HG02798 (cell line): ENCODE measurements around the gene MSANTD1.
"Not testable (repeated sequence)": the region's sequence is repeated elsewhere in the genome, so short reads cannot be mapped to it uniquely, and the experiment has no call there.

Experiments
- ATAC-seq: cut with Tn5 transposase; IDR thresholded peaks from one replicate; pipeline ENCODE4 v1.9.1; 2021; ENCODE audit warnings: mild to moderate bottlenecking; ENCODE audit not compliant: unreplicated experiment, poor library complexity

Gene MSANTD1

DNA sequence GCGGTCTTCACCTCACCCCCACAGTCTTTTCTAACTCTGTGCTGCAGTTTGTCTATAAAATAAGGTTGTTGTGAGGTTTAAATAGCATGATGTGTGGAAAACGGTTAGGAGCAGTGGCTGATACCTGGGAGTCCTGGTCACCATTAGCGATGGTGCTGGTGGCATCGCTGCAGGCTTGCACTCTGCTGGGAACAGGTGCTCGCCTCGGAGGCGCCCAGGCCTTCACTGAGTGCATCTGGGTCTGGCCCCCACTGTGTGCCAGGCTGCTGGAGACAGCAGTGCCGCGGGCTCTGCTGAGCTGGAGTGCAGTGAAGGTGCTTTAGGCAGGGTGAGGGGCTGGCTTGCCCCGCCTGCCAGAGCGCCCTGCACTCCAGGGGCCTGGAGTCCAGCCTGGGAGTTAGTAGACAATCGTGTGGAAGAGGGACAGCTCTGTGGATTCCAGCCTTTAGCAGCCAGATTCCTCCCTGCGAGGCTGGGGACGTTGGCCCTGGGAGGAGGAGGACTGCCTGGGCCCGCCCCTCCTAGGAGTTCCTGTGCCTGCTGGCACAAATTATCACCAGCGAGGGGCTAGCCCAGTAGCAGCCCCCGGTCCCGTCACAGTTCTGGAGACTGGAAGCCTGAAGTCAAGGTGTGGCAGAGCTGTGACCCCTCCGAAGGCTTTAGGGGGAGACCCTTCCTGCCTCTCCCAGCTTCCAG lies 51.2 kb downstream of the MSANTD1 start:
- ATAC-seq = no peak

DNA sequence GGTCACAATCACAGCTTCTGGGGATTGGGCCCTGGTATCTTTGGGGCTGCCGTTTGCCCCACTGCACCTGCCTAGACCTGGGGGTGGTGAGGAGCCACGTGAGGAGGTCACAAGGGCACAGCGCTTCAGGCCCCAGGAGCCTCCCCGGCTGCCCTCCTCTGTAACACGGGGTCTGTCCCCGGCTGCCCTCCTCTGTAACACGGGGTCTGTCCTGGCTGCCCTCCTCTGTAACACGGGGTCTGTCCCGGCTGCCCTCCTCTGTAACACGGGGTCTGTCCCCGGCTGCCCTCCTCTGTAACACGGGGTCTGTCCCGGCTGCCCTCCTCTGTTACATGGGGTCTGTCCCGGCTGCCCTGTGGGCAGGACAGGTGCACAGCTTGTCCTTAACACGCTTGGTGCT lies 51.9 kb downstream of the MSANTD1 start:
- ATAC-seq = not testable (repeated sequence)

DNA sequence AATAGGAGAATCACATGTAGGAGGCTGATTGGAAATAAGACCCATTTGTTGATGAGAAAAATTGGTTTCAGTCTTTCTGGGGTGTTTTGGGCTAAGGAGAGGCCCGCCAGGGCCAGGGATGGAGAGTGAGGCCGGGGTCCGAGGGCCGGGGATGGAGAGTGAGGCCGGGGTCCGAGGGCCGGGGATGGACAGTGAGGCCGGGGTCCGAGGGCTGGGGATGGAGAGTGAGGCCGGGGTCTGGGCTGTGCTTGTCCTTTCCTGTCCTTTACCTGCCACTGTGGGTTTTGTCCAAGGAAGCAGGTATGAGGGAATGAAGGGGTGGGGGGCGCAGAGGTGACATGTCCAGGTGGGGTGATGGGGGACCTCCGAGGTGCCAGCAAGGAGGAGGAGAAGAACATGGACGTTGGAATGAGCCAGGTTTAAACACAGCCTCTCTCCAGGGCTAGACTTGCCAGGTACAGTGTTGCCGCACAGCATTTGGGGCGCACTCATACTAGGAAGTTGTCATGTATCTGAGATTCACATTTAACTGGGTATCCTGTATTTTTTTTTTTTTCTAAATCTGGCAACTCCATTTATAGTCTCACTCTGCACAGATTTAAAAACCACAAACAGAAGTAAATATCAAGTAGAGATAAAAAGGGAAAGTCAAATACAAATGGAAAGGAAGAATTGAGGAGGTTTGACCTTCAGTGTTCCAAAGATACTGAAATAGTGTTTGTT lies 52.7 kb downstream of the MSANTD1 start:
- no peak for ATAC-seq

DNA sequence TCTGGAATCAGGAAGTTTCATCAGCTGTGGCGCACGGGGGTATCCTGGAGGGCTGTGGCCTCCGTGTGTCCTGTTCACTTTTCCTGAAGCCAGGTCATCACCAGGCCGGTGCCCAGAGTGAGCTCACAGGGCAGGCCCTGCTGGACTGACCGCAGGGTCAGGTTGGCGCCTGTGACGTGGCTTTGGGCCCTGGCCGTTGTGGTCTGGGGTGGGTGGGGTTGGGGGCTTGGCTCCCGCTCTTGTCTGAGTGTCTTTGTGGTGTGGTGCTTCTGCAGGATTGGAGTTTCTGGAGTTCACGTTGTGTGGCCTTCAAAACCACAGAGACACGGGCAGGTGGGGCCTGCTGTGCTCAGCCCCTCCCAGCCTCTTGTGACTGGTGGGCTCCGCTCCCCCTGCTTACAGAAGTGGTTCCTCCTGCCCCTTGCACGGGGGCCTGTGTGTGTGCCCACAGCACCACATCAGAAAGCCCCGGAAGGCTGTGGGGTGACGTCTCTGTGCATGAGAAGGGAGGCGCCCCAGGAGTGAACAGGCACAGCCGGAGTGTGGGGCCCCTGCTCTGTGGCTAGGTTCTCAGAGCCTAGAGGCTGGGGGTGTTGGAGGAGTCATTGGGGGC lies 53.3 kb downstream of the MSANTD1 start:
- ATAC-seq = peak; percentile 37

GRCh38 chr4:3302786-3303564 lies 54.0 kb downstream of the MSANTD1 start:
- peak; percentile 9 for ATAC-seq

DNA sequence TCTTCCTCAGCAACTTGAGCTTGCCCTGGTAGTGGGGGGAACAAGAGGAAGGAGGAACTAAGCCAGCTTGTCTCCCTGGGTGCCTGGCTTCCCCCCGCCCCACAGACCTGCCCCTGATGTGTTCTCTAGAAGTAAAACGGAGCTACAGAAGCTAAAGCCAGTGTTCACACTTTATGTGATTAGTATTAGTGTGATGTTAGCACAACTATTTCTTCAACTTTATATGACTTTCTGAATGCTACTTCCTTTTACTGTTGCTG lies 54.5 kb downstream of the MSANTD1 start:
- ATAC-seq = no peak

GRCh38 chr4:3303923-3304710 lies 55.2 kb downstream of the MSANTD1 start:
- ATAC-seq = no peak

DNA sequence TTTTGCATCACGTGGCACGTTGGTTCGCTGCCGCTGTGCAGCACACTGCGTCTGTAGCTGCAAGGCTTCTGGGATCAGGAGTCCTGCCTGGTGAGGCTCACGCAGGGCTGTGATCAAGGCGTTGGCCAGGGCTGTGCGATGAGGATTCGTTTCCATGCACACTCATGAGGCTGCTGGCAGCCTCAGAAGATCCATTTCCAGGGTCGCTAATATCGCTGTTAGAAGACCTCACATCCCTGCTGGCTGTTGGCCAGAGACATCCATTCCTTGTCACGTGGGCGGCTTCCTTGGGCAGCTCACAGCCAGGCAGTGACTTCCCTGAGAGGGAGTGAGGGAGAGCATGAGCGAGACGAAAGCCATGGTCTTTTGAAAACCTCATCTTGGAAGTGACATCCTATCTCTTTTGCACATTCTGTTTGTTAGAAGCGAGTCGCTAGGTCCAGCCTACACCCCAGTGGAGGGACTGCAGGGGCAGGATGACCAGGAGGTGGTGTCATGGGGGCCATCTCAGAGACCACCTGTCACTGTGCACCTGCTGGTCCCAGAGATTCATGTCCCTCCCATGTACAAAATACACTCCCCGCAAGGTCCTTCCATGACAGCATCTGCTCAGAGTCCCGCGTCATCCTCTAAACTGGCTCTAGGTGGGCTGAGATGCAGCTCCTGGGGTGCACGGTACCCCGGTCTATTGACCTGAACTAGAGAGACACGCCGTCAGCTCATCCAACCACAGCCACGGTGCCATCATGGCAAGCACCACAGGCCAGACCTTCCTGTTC lies 56.1 kb downstream of the MSANTD1 start:
- no peak for ATAC-seq

DNA sequence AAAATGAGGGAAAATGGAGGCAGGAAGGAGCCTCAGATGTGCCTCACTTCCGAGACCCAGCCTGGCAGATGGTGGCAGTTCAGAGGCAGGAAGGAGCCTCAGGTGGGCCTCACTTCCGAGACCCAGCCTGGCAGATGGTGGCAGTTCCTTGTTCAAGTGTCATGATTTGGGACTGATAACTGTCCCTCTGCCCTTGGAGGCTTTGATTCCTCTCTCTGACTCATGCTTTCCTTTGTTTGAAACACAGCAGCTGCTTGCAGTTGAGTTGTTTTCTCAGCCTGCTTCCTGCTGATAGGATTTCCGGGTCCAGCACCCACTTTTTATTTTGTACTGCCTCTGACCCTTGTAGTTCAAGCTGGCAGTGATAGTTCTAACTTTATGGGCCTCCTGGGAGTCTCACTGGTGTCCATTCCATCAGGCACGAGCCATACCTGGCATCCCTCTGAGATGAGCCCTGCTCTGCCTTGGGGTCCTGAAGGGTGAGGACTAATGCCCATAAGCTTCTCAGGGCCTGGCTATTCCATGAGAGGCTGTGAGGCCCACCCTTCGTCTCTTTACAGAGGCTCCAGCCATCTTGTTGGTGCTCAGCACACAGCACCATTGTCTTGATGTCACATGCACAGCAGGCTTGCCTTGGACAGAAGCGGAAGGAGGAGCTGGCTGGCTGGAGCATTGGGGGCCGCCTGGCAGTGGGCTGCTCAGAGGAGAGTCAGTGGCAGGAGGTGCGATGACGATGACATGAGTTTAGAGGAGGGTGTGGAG lies 56.8 kb downstream of the MSANTD1 start:
- ATAC-seq = no peak
